GM19238 (cell line): Measurements from ENCODE around the gene ZBED4.

Experiments
- DNase-seq: peaks from one replicate; pipeline ENCODE4 v3.0.0; 2011; ENCODE audit warnings: low spot score; ENCODE audit not compliant: insufficient read length

The ZBED4 gene

DNA sequence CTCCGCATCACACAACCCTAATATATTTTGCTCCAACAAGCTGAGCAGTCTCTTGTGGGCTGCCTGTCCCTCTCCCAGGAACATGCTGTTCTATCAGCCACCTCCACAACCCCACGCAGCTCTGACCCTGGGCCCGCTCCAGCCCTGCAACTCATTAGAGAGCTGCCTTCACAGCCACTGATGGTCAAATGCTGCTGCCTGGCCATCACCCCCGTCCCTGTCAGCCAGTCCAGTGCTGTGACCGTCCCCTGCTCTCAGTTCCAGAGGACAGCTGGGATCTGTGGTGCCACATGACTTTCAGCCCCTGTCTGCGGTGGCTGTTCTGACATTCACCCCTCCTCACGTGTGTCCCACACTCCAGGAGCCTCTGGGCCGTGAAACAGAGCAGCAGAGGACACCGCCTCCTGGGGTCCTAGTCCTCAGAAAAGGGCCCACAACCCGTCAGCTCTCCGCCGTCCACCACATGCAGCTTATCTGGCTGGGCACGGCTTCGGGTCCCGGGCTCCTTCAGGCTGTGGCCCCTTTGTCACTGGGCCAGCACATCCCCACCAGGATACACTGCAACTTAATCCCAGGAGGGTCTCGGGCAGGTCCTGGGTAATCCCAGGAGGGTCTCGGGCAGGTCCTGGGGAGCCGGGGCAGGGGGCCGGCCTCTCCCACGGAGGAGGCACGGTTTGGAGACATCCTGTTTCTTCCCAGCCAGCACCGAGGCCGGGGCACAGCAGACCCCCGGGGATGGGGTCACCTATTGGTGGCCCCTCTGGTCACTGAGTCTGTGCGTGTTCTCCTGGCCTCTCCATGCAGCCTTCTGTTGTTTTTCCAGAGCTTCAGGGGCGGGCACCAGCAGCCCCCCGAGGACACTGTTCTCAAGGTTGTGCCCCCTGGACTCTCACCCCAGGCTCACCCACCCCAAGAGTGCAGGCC is 79.9 kb downstream of the ZBED4 start:
- DNase-seq: no peak

GRCh38 chr22:49934160-49934890 is 80.7 kb downstream of the ZBED4 start:
- no peak for DNase-seq

DNA sequence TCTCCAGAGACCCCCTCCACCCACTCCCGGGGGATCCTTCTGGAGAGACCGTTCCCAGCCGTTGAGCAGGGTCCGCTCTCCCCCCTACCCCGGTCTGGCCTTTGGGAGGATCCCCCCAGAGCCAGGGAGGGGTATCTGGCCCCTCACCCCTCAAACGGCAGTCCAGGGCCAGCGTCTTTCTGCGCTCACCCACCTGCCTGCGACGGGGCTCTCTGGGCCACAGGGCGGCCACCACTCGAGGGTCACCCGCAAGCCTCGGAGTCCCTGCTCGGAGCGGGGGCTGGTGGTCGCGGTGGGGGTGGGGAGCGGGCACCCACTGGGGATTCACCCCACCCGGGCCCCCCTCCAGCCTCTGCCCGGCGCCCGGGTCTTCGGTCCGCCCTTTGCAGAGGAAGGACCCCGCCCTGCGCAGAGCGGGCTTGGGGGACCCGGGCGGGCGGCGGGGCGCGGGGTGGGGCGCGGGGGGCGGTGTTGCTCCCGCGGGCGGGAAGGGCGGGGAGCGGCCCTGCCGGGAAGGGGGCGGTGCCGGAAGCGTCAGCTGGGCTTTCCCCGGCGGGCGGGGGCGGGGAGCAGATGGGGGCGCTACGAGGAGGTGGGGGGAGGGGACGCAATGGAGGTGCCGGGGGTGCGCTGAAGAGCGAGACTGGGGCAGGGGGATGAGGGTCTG is 81.4 kb downstream of the ZBED4 start:
- peak; percentile 85 for DNase-seq

- peak; percentile 73 for DNase-seq
These were observed 81.9 kb downstream of the ZBED4 start for GRCh38 chr22:49935561-49935960.

DNA sequence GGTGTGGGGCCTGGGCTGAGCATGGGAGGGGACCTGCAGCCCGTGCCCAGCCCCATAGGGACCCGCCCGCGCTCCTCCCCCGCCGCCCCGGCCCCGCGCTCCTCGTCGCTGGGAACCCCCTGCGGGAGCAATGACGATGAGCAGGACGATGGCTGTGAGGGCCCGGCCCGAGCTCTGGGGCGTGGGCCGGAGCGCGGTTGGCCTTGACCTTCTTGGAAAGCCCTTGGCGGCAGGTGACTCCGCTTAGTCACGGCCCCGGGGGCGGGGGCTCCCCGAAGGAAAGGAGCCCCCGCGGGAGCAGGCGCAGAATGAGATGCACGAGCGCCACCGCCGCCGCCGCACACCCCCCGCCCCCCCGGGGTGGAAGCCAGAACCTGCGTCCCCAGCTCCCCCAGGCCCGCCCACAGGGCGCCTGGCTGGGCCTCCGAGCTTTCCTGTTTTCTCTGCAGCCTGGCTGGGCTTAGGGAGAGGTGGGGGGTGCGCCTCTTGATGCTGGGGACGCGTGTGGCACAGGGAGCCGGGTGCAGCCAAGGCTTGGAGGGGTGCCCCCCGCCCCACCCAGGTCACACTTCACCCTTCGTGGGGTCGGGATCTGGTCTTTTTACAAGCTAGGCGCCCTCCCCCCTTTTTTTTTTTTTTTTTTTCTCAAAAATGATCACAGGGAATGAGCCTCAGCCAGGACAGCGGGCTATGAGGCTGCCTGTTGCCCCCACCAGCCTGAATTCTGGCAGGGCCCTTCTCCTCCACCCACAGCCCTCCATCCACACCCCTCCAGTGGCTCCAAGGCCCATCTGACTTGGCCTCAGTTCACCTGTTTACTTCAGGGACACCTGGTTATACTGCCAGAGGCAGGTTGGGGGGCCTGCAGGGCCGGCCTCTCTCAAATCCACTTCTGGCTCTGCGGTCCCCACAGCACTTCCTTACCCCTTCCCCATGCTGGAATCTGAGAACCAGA is 82.7 kb downstream of the ZBED4 start:
- DNase-seq: peak; percentile 83

- no peak for DNase-seq
These were observed 83.5 kb downstream of the ZBED4 start for GRCh38 chr22:49936973-49937757.

DNA sequence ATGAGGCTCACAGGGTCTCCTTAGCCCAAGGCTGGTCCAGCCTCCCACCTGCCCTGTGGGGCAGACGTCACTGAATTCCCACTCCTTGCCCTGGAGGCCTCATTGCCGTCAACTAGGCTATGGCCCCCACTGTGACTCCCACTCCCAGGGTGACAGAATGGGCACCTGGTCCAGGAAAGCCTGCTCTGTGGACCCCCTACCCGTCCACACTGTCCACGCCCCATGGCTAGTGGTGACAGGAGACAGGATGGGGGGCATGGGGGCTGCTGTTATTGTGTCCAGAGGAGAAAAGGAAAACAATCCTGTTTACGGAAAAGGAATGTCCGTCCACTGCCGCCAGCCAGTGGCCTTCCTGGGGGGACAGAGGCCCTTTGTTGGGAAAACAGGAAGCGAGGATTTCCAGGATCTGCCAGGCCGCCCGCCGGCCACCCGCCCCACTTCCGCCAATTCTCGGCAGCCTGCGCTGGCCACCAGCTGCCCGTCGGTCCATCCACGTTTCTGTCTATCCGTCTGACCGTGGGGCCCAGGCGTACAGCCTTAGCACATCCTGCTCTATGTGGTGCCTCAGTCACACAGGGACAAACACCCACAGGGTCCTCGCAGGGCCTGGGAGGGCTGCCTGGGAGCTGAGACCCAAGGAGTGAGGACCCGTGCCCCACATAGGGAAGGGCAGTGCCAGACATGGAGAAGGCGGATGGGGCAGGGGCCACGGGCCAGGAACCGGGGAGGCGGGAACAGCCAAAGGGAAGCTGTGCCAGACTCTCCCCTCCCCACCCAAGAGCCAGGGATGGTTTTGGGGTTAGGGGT is 84.3 kb downstream of the ZBED4 start:
- no peak for DNase-seq

DNA sequence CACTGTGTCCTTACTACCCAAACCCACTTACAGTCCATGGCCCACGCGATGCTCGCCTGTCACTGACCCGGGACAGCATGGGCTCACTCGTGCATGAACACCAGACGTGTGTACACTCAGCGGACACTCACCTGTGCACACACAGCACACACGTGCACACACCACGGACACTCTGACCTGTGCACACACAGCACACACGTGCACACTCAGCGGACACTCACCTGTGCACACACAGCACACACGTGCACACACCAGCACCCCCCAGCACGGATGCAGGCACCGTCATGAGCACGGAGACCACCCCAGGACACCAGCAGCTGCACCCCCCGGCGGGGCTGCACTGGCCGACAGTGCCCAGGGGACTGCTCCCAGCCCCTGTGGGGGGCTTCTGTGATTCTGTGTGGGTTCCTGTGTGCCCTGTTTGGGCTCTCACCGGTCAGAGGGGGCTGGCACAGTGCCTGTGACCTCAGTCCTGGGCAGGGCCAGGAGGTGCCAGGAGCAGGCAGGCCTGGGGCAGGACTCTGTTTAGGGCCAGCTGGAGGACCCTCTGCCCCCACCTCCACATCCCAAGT is 85.0 kb downstream of the ZBED4 start:
- DNase-seq: no peak
